HepG2 (cell line): ENCODE data around the gene IQCN. TPM values are rescaled to one million over a fixed set of nuclear protein-coding genes. Genes with fewer than 3 reads are reported as not detected.

Source experiments
- FLYWCH1 ChIP-seq: sonication (generic); formaldehyde crosslinking; IDR thresholded peaks from 2 replicates; pipeline ENCODE4 v1.8.1; 2023; ENCODE audit warnings: mild to moderate bottlenecking, missing genetic modification reagents
- FOXP1 ChIP-seq, 2 experiments: fragments of 450-650 bp in 1 of 2; IDR thresholded peaks; 2 replicates each; pipeline ENCODE4 v1.6.1; 2017 to 2018; ENCODE audit warnings: antibody characterized with exemption in 1 of 2
- HNF4G ChIP-seq, 2 experiments: sonication (generic) in 1 of 2; formaldehyde crosslinking in 1 of 2; IDR thresholded peaks; 2 replicates each; pipeline versions ENCODE4 v1.4.0 to v1.6.1; 2011 to 2020; ENCODE audit warnings: borderline replicate concordance in 2 of 2, low read depth in 2 of 2, mild to moderate bottlenecking in 2 of 2, low read length in 1 of 2, missing genetic modification reagents in 1 of 2, moderate library complexity in 1 of 2
- ISL2 ChIP-seq: sonication (generic); formaldehyde crosslinking; IDR thresholded peaks from 2 replicates; pipeline ENCODE4 v1.5.0; 2020; ENCODE audit warnings: missing genetic modification reagents
- KAT2B ChIP-seq: fragments of 150-350 bp; IDR thresholded peaks from 2 replicates; pipeline ENCODE4 v1.6.1; 2014; ENCODE audit warnings: low read depth, low read length, borderline replicate concordance
- MAX ChIP-seq: IDR thresholded peaks from 2 replicates; pipeline ENCODE4 v1.6.1; 2012; ENCODE audit warnings: inconsistent platforms
- MAZ ChIP-seq, 2 experiments: sonication (generic) in 1 of 2; formaldehyde crosslinking in 1 of 2; IDR thresholded peaks; 2 replicates each; pipeline versions ENCODE4 v1.5.0 to v1.6.1; 2012 to 2020; ENCODE audit warnings: low read depth in 2 of 2, mild to moderate bottlenecking in 2 of 2, borderline replicate concordance in 1 of 2, improper control_type of control experiment in 1 of 2, low read length in 1 of 2, missing genetic modification reagents in 1 of 2, moderate library complexity in 1 of 2
- NFIC ChIP-seq: IDR thresholded peaks from 2 replicates; pipeline ENCODE4 v1.6.1; 2012; ENCODE audit warnings: mild to moderate bottlenecking, low read length, inconsistent platforms
- REPIN1 ChIP-seq: sonication (generic); formaldehyde crosslinking; IDR thresholded peaks from 2 replicates; pipeline ENCODE4 v1.8.0; 2022; ENCODE audit warnings: missing genetic modification reagents, low read depth, mild to moderate bottlenecking, borderline replicate concordance
- REST ChIP-seq, 2 experiments: IDR thresholded peaks; 2 replicates each; pipeline ENCODE4 v1.6.1; 2011 to 2012; ENCODE audit warnings: low read length in 2 of 2, borderline replicate concordance in 1 of 2, low read depth in 1 of 2, mild to moderate bottlenecking in 1 of 2, moderate library complexity in 1 of 2
- SMARCE1 ChIP-seq: fragments of 450-650 bp; IDR thresholded peaks from 2 replicates; pipeline ENCODE4 v1.6.1; 2017; ENCODE audit warnings: borderline replicate concordance
- XBP1 ChIP-seq: sonication (generic); formaldehyde crosslinking; IDR thresholded peaks from 2 replicates; pipeline ENCODE4 v1.5.0; 2020; ENCODE audit warnings: missing genetic modification reagents
- ZBTB1 ChIP-seq: sonication (generic); formaldehyde crosslinking; IDR thresholded peaks from 2 replicates; pipeline ENCODE4 v1.4.0; 2020; ENCODE audit warnings: missing genetic modification reagents, borderline replicate concordance
- ZNF124 ChIP-seq: sonication (generic); formaldehyde crosslinking; IDR thresholded peaks from 2 replicates; pipeline ENCODE4 v1.4.0; 2020; ENCODE audit warnings: missing genetic modification reagents
- ZNF234 ChIP-seq: sonication (generic); formaldehyde crosslinking; conservative IDR thresholded peaks from 2 replicates; pipeline ENCODE4 v1.5.1; 2020; ENCODE audit warnings: mild to moderate bottlenecking, missing genetic modification reagents
- ZNF260 ChIP-seq: sonication (generic); formaldehyde crosslinking; IDR thresholded peaks from 2 replicates; pipeline ENCODE4 v1.4.0; 2020; ENCODE audit warnings: missing genetic modification reagents, low read depth, mild to moderate bottlenecking, borderline replicate concordance
- ZNF430 ChIP-seq: sonication (generic); formaldehyde crosslinking; IDR thresholded peaks from 2 replicates; pipeline ENCODE4 v1.9.0; 2021; ENCODE audit warnings: mild to moderate bottlenecking, missing genetic modification reagents
- ZNF446 ChIP-seq: sonication (generic); formaldehyde crosslinking; IDR thresholded peaks from 2 replicates; pipeline ENCODE4 v1.5.0; 2020; ENCODE audit warnings: mild to moderate bottlenecking, missing genetic modification reagents
- ZNF543 ChIP-seq: sonication (generic); formaldehyde crosslinking; IDR thresholded peaks from 2 replicates; pipeline ENCODE4 v1.4.0; 2020; ENCODE audit warnings: mild to moderate bottlenecking, missing genetic modification reagents
- ZNF639 ChIP-seq: conservative IDR thresholded peaks from 2 replicates; pipeline ENCODE4 v1.6.1; 2018; ENCODE audit warnings: missing genetic modification reagents
- ZNF644 ChIP-seq: IDR thresholded peaks from 2 replicates; pipeline ENCODE4 v1.6.1; 2016; ENCODE audit warnings: low read depth
- polyA plus RNA-seq, 8 experiments: library from polyadenylated mRNA; depleted of rRNA in 3 of 8; stranded (reverse) in 7 of 8; unstranded in 1 of 8; fragments of >200 nt; fragmentation: Illumina TruSeq in 4 of 8; extraction: Trizol in 4 of 8; gene quantifications; 2 replicates each; pipeline versions ENCODE4 v1.2.1 to v1.2.3, GENCODE V29; 2011 to 2016; ENCODE audit warnings: low read depth in 4 of 8, missing spikeins in 1 of 8, mixed read lengths in 1 of 8; ENCODE audit not compliant: insufficient read depth in 1 of 8
- total RNA-seq, 5 experiments: library from RNA; depleted of rRNA; stranded (reverse); fragments of >200 nt; fragmentation: Illumina TruSeq; extraction: Trizol; gene quantifications; 2 replicates each; pipeline ENCODE4 v1.2.3, GENCODE V29; 2016; ENCODE audit warnings: low read depth in 1 of 5
- TF ChIP-seq, protein P1 (sequence below): sonication (generic); formaldehyde crosslinking; IDR thresholded peaks from 2 replicates; pipeline ENCODE4 v1.8.1; 2022; ENCODE audit warnings: mild to moderate bottlenecking, missing genetic modification reagents
- TF ChIP-seq, protein P2 (sequence below): sonication (generic); formaldehyde crosslinking; IDR thresholded peaks from 2 replicates; pipeline ENCODE4 v1.5.0; 2020; ENCODE audit warnings: missing genetic modification reagents

The IQCN gene
- total and polyA plus RNA-seq, 2 of the 13 experiments (the other 11 are each of a cell fraction or from before 2014, with no cell fraction given) = 0.04 to 0.18 TPM

- TF ChIP-seq ISL2 (CRISPR knock-in tag) (peak; percentile 30; the same call in 1 of the 2 replicates), ZNF430 (CRISPR knock-in tag) (no peak), HNF4G (IDR thresholded peaks at IDR 0.05; ENCODE audit: borderline replicate concordance, low read depth, low read length) (peak; percentile 84), HNF4G (CRISPR knock-in tag; IDR thresholded peaks at IDR 0.05; ENCODE audit: borderline replicate concordance, low read depth) (peak; percentile 33; the same call in 1 of the 2 replicates), MAX (no peak), MAZ (IDR thresholded peaks at IDR 0.05; ENCODE audit: borderline replicate concordance, low read depth, low read length) (peak; percentile 72; the same call in 1 of the 2 replicates), MAZ (CRISPR knock-in tag; IDR thresholded peaks at IDR 0.05; ENCODE audit: low read depth) (no peak), REST (IDR thresholded peaks at IDR 0.05; ENCODE audit: borderline replicate concordance in 1 of 2, low read depth in 1 of 2, low read length in 2 of 2) (no peak), ZNF124 (no peak), ZNF234 (CRISPR knock-in tag) (no peak), ZNF543 (CRISPR knock-in tag) (0 out of 2 replicates have a peak, but pooled peaks have one; percentile 68), ZNF639 (no peak), FOXP1 (IDR thresholded peaks at IDR 0.05) (no peak), FOXP1 (CRISPR knock-in tag; IDR thresholded peaks at IDR 0.05) (no peak), XBP1 (CRISPR knock-in tag) (no peak), ZNF644 (CRISPR knock-in tag) (peak; percentile 56), NFIC (no peak), SMARCE1 (no peak), ZNF260 (CRISPR knock-in tag) (no peak), ZNF446 (CRISPR knock-in tag) (0 out of 2 replicates have a peak, but pooled peaks have one; percentile 58), KAT2B (no peak), REPIN1 (CRISPR knock-in tag) (no peak), ZBTB1 (CRISPR knock-in tag) (no peak), FLYWCH1 (CRISPR knock-in tag) (no peak)
- TF ChIP-seq, protein P1, sequence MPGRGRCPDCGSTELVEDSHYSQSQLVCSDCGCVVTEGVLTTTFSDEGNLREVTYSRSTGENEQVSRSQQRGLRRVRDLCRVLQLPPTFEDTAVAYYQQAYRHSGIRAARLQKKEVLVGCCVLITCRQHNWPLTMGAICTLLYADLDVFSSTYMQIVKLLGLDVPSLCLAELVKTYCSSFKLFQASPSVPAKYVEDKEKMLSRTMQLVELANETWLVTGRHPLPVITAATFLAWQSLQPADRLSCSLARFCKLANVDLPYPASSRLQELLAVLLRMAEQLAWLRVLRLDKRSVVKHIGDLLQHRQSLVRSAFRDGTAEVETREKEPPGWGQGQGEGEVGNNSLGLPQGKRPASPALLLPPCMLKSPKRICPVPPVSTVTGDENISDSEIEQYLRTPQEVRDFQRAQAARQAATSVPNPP (CRISPR knock-in tag) = no peak
- TF ChIP-seq, protein P2, sequence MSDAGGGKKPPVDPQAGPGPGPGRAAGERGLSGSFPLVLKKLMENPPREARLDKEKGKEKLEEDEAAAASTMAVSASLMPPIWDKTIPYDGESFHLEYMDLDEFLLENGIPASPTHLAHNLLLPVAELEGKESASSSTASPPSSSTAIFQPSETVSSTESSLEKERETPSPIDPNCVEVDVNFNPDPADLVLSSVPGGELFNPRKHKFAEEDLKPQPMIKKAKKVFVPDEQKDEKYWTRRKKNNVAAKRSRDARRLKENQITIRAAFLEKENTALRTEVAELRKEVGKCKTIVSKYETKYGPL (CRISPR knock-in tag) = no peak
Observed at GRCh38 chr19:18274781-18275356, 617 bp upstream of the IQCN start (continued).
